Right lung (tissue), 5 donors: Measurements from ENCODE around the gene TOM1. TPM values are rescaled to one million over a fixed set of nuclear protein-coding genes. Genes with fewer than 3 reads are reported as not detected.
A peak's percentile ranks its signal among the peaks of the same experiment; 100 is the strongest.

Source experiments
- DNase-seq, 2 donors: peaks; one replicate each; pipeline ENCODE4 v3.0.0-alpha.2; 2013
- polyA plus RNA-seq, 5 donors: library from polyadenylated mRNA; unstranded; fragments of 120-200 nt; gene quantifications; one replicate each; pipeline versions ENCODE4 v1.2.1 to v1.2.3, GENCODE V29; 2013; ENCODE audit warnings: inconsistent platforms in 1 of 5, low replicate concordance in 1 of 5; ENCODE audit not compliant: insufficient read length in 5 of 5, insufficient read depth in 1 of 5

Gene TOM1
- polyA plus RNA-seq, 5 donors, result 25.4 to 35.5 (median 29.0) TPM

DNA sequence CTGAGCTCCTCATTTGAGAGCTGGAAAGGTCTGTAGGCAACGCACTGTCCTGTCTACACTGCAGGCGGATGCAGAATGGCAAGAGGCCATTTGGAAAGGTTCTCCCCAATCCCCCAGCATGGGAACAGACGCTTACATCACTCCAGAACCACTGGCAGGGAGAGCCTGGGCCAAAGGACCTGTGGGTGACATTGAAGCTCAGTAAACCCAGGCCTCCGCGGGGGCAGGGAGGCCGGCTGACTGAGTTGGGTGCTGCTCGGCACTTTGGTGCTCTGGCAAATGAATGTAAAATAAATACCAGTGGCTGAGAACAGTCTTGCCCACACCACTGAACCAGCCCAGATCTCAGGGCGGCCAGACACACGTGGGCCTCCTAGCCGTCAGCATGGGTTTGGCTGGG is 22.4 kb downstream of the TOM1 start:
- no peak for DNase-seq

DNA sequence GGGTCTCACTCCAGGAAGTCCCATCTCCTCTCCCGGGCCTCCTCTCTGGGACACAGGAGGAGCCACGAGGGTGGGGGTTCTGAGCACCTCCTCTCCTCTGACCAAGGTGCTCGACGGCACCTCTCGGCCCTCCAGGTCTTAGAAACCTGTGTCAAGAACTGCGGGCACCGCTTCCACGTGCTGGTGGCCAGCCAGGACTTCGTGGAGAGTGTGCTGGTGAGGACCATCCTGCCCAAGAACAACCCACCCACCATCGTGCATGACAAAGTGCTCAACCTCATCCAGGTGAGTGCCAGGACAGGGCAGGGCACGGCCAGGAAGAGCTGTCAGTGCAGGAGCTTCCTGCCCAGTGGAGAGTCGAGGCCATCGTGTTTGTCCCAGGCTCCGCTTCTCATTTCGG is 23.2 kb downstream of the TOM1 start:
- no peak for DNase-seq

GRCh38 chr22:35323305-35323704 is 23.6 kb downstream of the TOM1 start:
- no peak for DNase-seq

DNA sequence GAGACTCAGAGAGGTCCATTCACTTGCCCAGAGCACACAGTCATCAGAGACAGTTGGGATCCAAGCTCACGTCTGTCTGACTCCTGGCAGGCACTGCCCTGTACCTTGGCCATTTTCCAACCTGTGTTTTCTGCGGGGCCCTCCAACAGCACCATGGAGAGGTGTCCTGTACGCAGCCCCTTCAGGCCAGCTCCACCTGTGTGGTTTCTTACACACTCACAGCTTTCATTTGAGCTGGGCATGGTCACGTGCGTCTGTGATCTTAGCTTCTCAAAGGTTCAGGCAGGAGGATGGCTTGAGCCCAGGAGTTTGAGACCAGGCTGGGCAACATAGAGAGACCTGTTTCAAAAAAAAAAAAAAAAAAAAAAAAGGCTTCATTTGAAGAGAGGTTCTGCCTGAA is 24.4 kb downstream of the TOM1 start:
- no peak for DNase-seq

DNA sequence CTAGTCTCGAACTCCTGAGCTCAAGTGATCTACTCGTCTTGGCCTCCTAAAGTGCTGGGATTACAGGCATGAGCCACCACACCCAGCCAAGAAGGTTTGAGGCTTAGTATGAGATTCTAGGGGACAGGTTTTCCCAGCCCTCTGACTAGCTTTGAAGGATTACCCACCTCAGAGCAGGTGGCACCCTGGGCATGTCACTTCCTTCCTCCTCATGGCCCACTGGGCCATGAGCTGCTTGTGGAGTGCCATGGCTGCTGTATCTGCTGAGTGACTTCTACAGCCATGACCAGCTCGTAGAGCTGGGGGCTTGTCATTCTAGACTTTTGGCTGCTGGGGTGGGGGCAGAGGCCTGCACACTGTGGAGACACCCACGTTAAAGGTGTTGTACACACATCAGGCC is 25.1 kb downstream of the TOM1 start:
- DNase-seq, result no peak

DNA sequence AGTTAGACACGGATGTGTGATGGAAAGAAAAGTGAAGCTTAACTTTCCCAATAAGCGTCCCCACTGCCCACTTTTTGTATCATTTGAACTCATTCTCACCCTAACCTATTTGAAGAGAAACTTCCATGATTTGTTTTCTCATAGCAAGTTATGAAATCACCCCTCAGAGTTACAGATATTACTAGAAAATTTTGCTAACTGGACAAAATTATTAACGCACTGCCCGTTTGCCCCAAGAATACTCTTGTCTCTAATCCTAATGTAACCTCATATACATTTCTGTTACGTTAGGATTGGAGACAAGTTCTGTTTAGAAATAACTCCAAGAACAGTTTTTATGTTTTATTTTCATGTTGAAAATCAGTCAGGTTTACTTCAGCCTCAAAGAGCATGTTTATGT is 25.5 kb downstream of the TOM1 start:
- no peak for DNase-seq

DNA sequence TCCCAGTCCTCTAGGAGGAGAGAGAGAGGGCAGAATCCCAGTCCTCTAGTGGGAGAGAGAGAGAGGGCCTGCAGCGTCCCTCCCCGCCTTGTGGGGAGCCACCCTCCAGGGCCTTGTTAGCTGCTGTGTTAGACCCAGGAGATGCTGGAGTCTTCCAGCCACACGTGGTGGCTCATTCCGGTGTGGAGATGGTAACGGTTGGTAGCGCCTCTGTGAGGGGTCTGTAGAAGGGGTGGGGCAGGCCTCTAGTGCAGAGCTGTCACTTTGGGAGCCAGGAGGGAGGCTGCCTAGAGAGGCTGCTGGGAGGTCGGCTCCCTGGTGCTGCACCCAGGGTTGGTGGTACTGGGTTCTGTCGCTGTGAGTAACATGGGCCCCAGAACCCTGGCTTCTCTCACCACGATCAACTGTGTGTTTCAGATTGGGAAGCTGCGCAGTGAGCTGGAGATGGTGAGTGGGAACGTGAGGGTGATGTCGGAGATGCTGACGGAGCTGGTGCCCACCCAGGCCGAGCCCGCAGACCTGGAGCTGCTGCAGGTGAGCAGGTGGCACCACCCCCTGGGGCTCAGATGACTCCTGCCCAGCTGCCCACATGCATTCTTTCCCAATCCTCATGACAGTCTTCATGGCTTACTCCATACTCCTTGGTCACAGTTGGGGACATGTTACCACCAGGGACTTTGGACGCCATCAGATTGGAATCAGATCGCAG is 27.3 kb downstream of the TOM1 start:
- DNase-seq, result no peak

GRCh38 chr22:35327690-35328471 is 28.2 kb downstream of the TOM1 start:
- DNase-seq, result no peak

DNA sequence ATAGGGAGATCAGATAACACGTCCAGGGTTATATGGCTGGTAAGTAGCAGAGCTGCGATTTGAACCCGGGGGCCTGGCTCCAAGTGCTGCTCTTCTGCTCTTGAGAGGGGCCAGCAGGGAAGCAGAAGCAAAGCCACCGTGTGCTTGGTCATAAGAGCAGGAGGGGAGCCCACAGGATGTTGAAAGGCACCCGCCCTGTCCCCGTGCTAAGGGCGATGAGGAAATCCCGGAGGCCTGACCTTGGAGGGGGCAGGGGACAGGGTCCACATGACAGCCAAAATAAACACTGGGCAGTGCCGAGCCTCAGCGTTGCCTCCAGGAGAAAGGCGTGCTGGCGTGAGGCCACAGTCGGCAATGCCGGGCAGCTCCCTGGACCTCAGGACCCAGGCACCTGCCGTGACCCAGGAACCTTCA is 28.8 kb downstream of the TOM1 start:
- DNase-seq, result no peak

DNA sequence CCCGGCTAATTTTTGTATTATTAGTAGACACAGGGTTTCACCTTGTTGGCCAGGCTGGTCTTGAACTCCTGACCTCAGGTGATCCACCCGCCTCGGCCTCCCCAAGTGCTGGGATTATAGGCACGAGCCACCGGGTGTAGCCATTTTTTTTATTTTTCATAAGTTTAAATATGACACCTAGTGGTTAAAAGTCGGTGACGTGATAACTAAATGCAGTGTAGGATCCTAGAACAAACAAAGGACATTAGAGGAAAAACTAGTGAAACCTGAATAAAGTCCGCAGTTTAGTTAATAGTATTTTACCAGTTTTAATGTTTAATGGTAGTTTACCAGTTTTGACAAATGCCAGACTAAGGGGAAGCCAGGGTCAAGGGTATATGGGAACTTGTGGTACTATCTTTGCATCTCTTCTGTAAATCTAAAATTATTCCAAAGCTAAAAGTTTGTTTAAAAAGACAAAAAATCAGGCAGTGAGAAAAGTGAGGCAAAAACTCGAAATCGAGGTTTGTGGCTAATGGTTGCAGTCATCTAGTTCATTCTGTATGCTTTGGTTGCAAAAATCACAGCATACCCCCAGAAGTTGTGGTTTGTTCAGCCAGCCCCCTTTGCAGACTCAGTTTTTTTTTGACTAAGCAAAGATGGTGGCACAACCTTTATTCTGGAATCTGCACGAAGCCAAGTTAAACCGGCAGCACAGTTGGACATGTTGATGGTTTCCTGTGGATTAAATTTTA is 29.6 kb downstream of the TOM1 start:
- no peak for DNase-seq

- peak; percentile 39 to 48 for DNase-seq
Measured at GRCh38 chr22:35330258-35330861, 30.7 kb downstream of the TOM1 start.

DNA sequence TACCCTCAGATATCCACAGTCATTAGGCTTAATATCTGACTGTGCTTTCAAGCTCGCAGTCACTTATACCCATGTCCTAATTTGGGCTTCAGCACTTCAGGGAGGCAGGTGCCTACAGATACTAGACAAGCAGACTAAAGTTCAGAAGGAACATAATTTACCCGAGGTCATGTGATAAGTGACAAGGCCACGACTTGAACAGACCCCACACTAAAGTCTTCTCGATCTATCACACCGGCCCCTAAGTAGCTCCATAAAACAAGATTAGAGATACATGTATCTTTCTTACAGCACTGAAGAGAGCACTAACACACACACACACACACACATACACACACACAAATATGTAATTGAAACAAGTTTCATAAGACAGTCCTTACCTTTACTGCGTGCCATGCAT is 32.6 kb downstream of the TOM1 start:
- no peak for DNase-seq

- DNase-seq, result no peak
Measured at GRCh38 chr22:35333220-35333619, 33.5 kb downstream of the TOM1 start.

DNA sequence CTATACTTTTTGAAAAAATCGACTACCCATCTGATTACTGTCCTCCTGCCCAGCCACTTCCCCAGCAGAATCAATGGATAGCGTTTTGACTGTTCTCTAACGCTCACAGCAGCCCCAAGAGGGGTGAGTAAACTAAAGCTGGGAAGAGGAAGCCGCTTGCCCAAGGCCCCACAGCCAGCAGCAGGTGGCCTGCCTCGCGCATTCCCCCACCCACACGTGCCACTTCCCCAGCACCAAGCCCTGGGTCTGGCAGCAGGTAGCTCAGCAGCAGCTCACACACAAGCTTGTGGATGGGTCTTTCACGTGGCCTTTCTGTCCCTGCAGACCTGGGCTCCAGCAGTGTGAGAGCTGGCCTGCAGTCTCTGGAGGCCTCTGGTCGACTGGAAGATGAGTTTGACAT is 34.3 kb downstream of the TOM1 start:
- DNase-seq, result no peak

DNA sequence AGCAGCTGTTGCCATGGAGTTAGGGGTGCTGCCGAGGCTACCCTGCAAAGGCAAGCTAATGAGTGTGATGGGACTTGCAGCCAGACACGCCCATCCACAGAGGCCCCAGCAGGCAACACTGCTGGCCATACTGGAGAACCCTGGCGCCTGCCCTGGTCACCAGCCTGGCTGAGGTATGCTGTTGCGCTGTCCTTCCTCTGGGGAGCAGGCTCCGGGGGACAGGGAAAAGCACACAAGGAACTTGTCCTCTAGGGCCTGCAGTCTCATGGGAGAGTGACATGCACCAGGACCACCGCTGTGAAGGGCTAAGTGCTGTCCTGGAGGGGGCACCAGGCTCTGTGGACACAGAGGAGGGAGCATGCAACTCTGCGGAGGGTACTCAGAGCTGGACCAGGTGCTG is 35.8 kb downstream of the TOM1 start:
- no peak for DNase-seq

GRCh38 chr22:35335936-35336781 is 36.5 kb downstream of the TOM1 start:
- no peak for DNase-seq

DNA sequence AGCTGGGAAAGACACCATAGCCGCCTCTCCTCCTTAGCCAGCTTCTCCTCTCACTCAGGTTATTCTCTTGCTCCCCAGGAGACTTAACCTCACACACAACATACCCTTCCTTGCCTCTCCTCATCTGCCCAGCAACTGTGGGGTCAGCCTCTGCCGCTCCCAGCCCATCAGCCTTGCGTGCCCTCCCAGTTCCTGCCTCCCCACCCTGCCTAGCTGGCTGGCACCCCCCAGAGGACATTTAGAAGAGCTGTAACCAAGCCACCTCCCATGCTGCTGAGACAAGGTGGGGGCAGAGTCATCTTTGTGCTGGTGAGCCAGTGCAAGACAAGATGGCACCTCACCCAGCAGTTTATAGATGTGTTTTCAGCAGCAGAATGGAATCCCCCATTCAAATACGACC is 38.2 kb downstream of the TOM1 start:
- no peak for DNase-seq

DNA sequence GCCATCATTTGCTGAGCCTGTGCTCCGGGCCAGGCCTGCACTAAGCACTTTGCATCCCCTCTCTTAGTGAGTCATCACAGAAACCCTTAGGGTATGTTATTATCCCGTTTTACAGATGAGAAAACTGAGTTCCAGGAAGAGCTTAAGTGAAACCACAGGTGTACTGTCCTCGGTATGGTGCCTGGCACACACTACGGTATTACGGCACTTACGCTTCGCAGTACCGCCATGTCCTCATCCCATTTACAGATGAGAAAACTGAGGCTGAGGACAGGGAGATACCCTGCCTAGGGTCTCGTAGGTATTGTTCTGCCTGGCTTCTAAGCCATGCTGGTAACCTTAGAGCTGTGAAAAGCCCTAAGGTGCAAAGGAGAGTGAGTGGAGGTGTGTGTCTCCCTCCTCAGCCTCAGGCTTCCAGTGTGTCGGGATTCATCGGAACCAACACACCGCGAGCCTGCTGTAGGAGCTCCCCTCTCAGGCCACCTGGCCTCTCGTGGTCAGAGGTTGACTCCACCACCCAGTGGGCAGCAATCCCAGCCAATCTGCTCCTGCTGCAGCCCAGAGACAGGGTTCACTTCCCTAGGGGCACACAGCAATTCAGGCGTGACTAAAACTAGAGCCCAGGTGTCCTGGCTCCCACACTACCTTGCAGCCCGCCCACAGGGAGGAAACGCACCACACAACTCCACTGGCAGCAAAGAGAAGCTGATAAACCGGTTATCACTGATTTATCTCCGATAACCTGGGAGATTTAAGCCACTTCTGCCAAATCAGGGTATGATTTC is 41.6 kb downstream of the TOM1 start:
- no peak for DNase-seq

- no peak for DNase-seq
Measured at GRCh38 chr22:35342390-35342789, 42.7 kb downstream of the TOM1 start.
